Body of pancreas (tissue), 4 donors: ENCODE measurements around the gene EIF4EBP2. TPM values are rescaled to one million over a fixed set of nuclear protein-coding genes. Genes with fewer than 3 reads are reported as not detected.
A peak's percentile ranks its signal among the peaks of the same experiment; 100 is the strongest.

Experiments used
- ATAC-seq: fragments of 150-250 bp; one replicate; pipeline ENCODE4 v1.9.1; 2016
- DNase-seq, 4 donors: peaks; one replicate each; pipeline ENCODE4 v3.0.0-alpha.2; 2019
- H3K27ac ChIP-seq, 4 donors: fragments of 200-600 bp; sonication (generic); 1 replicate in 3 of 4; 2 replicates in 1 of 4; pipeline versions ENCODE4 v1.5.1 to v1.6.1; 2016 to 2019; ENCODE audit warnings: mild to moderate bottlenecking in 1 of 4, mixed read lengths in 1 of 4, moderate library complexity in 1 of 4
- H3K27me3 ChIP-seq, 2 donors: fragments of 200-600 bp; sonication (generic); one replicate each; pipeline ENCODE4 v1.6.0; 2016; ENCODE audit warnings: mild to moderate bottlenecking in 1 of 2
- H3K36me3 ChIP-seq, 2 donors: fragments of 200-600 bp; sonication (generic); replicated peaks in 1 of 2; 2 replicates each; pipeline ENCODE4 v1.5.1; 2016; ENCODE audit warnings: low read depth in 2 of 2; ENCODE audit not compliant: insufficient read depth in 1 of 2
- H3K4me1 ChIP-seq: fragments of 200-600 bp; sonication (generic); one replicate; pipeline ENCODE4 v1.6.0; 2016
- H3K4me3 ChIP-seq, 2 donors: fragments of 200-600 bp; sonication (generic); 1 replicate in 1 of 2; 2 replicates in 1 of 2; pipeline ENCODE4 v1.5.1; 2016 to 2019
- H3K9me3 ChIP-seq, 3 donors: fragments of 200-600 bp; sonication (generic); 1 replicate in 2 of 3; 2 replicates in 1 of 3; pipeline ENCODE4 v1.5.1; 2016
- POLR2A ChIP-seq, 3 donors: fragments of 450-650 bp; IDR thresholded peaks; one replicate each; pipeline ENCODE4 v1.6.1; 2016; ENCODE audit warnings: antibody characterized with exemption in 3 of 3, mild to moderate bottlenecking in 2 of 3
- WGBS, 2 donors: methylation state at CpG; one replicate each; pipeline ENCODE4 v1.1.5; 2017; 5-methylcytosine and 5-hydroxymethylcytosine counted together
- intact Hi-C: fragments of 100-400 bp; cut with DNase I; formaldehyde crosslinking; loops from one replicate; pipeline ENCODE4 v1.15.1; 2023
- total RNA-seq, 2 donors: library from RNA; depleted of rRNA; stranded (reverse); fragments of >200 nt; gene quantifications; one replicate each; pipeline ENCODE4 v1.1.0, GENCODE V29; 2016
- TF ChIP-seq, protein P1 (sequence below), 7 experiments: fragments of 450-650 bp in 4 of 7; fragments of 200-600 bp in 3 of 7; sonication (generic) in 3 of 7; IDR thresholded peaks; one replicate each; pipeline ENCODE4 v1.5.1; 2016 to 2019; ENCODE audit warnings: antibody characterized with exemption in 7 of 7

EIF4EBP2 gene
- total RNA-seq, 2 donors from 2014 or later, result 44.9 to 47.1 TPM

DNA sequence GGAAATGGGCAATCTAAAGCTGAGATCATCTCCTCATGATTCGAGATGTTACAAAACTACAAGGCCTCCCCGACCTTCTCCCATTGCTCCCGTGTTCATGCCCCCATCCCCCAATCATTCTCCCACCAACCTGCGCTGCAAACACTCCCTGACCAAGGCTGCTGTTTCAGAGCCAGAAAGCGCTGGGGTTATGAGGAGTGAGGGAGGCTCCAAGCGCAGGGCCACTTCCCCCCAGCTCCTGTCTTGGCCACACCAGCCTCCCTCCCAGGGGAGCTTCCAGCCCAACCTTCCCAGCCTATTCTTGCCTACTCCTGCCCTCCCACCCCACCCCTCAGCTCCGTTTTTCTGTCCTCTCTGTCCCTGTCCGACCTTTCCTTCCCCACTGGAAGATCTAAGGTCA lies 52.2 kb downstream of the EIF4EBP2 start:
- no peak for DNase-seq
- no peaks in the 10 kb centered on the region for H3K9me3 ChIP-seq
- 60 to 66% methylated on average over 8 of the region's 8 CpGs for WGBS, 2 donors

DNA sequence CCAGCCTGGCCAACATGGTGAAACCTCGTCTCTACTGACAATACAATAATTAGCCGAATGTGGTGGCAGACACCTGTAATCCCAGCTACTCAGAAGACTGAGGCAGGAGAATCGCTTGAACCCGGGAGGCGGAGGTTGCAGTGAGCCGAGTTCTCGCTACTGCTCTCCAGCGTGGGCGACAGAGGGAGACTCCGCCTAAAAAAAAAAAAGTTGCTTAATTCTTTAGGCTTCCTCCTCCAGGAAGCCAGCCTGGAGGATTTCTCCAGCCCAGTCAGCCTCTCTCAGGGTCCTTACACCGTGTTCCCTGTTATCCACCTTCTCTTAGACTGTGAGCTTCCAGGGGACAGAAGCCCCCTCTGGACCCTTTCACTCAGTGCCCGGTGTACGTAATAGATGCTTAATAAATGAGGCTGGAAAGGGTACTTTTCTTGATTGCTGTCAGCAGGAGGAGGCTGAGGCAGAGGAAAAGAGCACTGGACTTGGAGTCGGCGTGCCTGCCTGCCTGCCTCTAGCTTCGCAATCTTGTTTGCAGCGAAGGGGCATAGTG lies 53.9 kb downstream of the EIF4EBP2 start:
- Histone ChIP-seq H3K27ac (peak overlapping the region in 3 of 4 donors; percentile 38 to 69 (median 57)), H3K4me3 (no peak overlapping the region), H3K4me1 (peaks cover 28% of the 10 kb centered on the region), H3K9me3 (no peaks in the 10 kb centered on the region), H3K27me3 (no peaks in the 10 kb centered on the region), H3K36me3 (no peaks in the 10 kb centered on the region)
- DNase-seq (no peak), ATAC-seq (no peak)
- WGBS, 2 donors, result 44 to 49% methylated on average over 17 of the region's 17 CpGs
- intact Hi-C loops, result loop anchor here (5.0 kb wide), 1 partner anchor 79 kb away; no protein-coding TSS in a partner anchor
- TF ChIP-seq, protein P1, sequence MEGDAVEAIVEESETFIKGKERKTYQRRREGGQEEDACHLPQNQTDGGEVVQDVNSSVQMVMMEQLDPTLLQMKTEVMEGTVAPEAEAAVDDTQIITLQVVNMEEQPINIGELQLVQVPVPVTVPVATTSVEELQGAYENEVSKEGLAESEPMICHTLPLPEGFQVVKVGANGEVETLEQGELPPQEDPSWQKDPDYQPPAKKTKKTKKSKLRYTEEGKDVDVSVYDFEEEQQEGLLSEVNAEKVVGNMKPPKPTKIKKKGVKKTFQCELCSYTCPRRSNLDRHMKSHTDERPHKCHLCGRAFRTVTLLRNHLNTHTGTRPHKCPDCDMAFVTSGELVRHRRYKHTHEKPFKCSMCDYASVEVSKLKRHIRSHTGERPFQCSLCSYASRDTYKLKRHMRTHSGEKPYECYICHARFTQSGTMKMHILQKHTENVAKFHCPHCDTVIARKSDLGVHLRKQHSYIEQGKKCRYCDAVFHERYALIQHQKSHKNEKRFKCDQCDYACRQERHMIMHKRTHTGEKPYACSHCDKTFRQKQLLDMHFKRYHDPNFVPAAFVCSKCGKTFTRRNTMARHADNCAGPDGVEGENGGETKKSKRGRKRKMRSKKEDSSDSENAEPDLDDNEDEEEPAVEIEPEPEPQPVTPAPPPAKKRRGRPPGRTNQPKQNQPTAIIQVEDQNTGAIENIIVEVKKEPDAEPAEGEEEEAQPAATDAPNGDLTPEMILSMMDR (IDR thresholded peaks at IDR 0.05), result no peak
- no peak for TF ChIP-seq POLR2A (IDR thresholded peaks at IDR 0.05)

More for the DNA sequence above, 52.2 kb downstream of the EIF4EBP2 start:
- Histone ChIP-seq H3K27me3 (no peaks in the 10 kb centered on the region), H3K4me3 (no peak overlapping the region), H3K36me3 (no peaks in the 10 kb centered on the region), H3K4me1 (peaks cover 15% of the 10 kb centered on the region), H3K27ac (no peak overlapping the region)
- intact Hi-C loops, result loop anchor here (5.0 kb wide), 1 partner anchor 81 kb away; no protein-coding TSS in a partner anchor
- ATAC-seq, result no peak
- TF ChIP-seq, protein P1 (IDR thresholded peaks at IDR 0.05), result no peak
- no peak for TF ChIP-seq POLR2A (IDR thresholded peaks at IDR 0.05)

DNA sequence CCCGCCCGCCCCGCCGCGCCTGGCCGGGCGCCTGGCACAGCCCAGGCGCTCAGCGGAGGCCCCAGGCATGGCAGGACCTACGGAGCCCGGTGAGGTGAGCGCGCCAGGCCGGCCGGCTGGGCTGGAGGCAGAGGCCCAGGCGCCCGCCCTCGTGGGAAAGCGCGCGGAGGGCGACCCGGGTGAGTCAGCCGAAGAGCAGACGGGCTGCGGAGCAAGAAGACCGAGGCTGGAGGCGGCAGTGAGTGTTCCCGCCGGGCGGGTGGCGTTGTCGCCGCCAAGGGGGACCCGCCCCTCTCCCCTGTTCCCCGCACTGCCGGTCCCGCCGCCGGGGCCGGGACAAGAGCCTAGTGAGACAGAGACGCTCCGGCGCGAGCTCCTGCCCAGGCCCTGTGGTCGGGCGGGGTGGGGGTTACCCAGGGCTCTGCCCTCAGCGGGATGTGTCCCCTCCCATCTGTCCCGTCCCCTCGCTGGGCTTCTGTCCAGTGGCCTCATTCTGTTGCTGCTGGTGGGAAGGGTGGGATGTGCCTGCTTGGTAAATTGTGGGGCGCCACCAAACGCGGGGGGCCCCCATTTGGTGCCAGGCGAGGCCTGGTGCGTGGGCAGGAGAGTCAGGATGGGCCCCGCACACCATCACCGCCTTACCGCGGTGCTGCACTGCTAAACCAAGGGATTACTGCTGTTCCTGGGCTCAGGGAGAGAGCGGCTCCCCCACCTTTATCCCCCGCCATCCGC lies 54.5 kb downstream of the EIF4EBP2 start:
- intact Hi-C loops, result loop anchor here (5.0 kb wide), 1 partner anchor 79 kb away; no protein-coding TSS in a partner anchor
- ATAC-seq, result peak; percentile 68
- H3K27ac ChIP-seq, result peak overlapping the region in 3 of 4 donors; percentile 38 to 69 (median 57)
- DNase-seq, result peak; percentile 70 to 89 (median 79)
- H3K9me3 ChIP-seq, result no peaks in the 10 kb centered on the region
- WGBS, 2 donors, result 0 to 10% methylated on average over 2 to 61 of the region's 62 CpGs
- H3K4me3 ChIP-seq, result no peak overlapping the region
- H3K4me1 ChIP-seq, result peaks cover 32% of the 10 kb centered on the region
- no peaks in the 10 kb centered on the region for H3K27me3 ChIP-seq
- no peaks in the 10 kb centered on the region for H3K36me3 ChIP-seq
- peak in 2 of 3 donors; percentile 23 to 39 for TF ChIP-seq POLR2A (IDR thresholded peaks at IDR 0.05)
- TF ChIP-seq, protein P1 (IDR thresholded peaks at IDR 0.05), result peak in 1 of 7 experiments; percentile 34

DNA sequence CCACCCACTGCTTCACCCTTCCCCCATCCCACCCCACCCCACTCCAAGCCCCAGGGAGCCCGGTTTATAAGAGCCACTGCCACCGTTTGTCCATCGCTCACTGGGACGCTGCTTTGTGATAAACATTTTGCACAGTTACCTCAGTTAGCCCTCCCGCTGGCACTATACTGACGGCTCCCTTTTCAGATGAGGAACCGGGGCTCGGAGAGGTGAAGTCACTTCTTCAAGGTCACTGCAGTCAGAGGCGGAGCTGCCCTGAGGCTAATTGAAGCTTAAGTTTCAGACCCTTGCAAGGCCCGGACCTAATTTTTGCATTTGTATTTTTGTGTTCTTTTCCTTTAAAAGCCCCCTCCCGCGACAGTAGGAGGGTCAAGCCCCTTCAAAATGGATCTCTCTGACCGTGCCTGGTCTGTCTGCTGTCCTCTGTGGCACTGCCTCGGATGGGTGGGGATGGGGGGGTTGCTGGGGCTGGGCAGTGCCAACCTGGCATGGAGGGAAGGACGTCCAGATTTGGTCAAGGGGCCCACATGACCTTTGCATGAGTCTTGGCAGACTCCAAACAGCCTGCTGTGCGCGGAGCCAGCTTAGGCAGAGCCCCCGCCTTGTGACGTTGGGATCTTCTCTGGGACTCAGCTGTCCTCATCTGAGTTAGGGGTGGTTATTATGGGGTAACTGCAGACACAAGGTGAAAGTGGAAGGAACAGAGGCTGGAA lies 55.3 kb downstream of the EIF4EBP2 start:
- Histone ChIP-seq H3K27ac (peak overlapping the region in 3 of 4 donors; percentile 38 to 69 (median 57)), H3K9me3 (no peaks in the 10 kb centered on the region), H3K27me3 (no peaks in the 10 kb centered on the region), H3K36me3 (no peaks in the 10 kb centered on the region), H3K4me1 (peaks cover 32% of the 10 kb centered on the region), H3K4me3 (no peak overlapping the region)
- ATAC-seq (no peak), DNase-seq (no peak)
- WGBS, 2 donors, result 37 to 46% methylated on average over 19 of the region's 19 CpGs
- intact Hi-C loops, result loop anchor here (5.0 kb wide), 1 partner anchor 78 kb away; no protein-coding TSS in a partner anchor
- TF ChIP-seq POLR2A (IDR thresholded peaks at IDR 0.05), result no peak
- TF ChIP-seq, protein P1 (IDR thresholded peaks at IDR 0.05), result no peak
